Esophagus muscularis mucosa (tissue), 4 donors: ENCODE measurements around the gene WEE1.

Experiments used
- CTCF ChIP-seq, 3 experiments: fragments of 200-600 bp in 2 of 3; fragments of 450-650 bp in 1 of 3; sonication (generic) in 2 of 3; IDR thresholded peaks; one replicate each; pipeline ENCODE4 v1.5.1; 2017 to 2019; ENCODE audit warnings: antibody characterized with exemption in 3 of 3, mild to moderate bottlenecking in 2 of 3, moderate library complexity in 1 of 3
- EP300 ChIP-seq: sonication (generic); formaldehyde crosslinking; IDR thresholded peaks from one replicate; pipeline ENCODE4 v1.6.1; 2017; ENCODE audit warnings: antibody characterized with exemption
- POLR2A ChIP-seq: fragments of 450-650 bp; IDR thresholded peaks from one replicate; pipeline ENCODE4 v1.6.1; 2017; ENCODE audit warnings: antibody characterized with exemption, moderate library complexity, mild to moderate bottlenecking, low read depth
- POLR2AphosphoS5 ChIP-seq, 2 donors: sonication (generic); formaldehyde crosslinking; IDR thresholded peaks; one replicate each; pipeline ENCODE4 v1.6.1; 2017; ENCODE audit warnings: antibody characterized with exemption in 2 of 2

- TF ChIP-seq CTCF (IDR thresholded peaks at IDR 0.05) = no peak
- TF ChIP-seq POLR2AphosphoS5 (IDR thresholded peaks at IDR 0.05) = no peak
- no peak for TF ChIP-seq POLR2A
- TF ChIP-seq EP300 = no peak
Measured at GRCh38 chr11:9525116-9525515, 48.4 kb upstream of the WEE1 start.
